ENCODE results near the gene WEE1. TPM values are rescaled to one million over a fixed set of nuclear protein-coding genes. Genes with fewer than 3 reads are reported as not detected.

Gene WEE1
- total and polyA plus RNA-seq, 2 donors (not counting 3 experiments of a cell fraction or from before 2014, with no cell fraction given) = 19.2 to 42.8 TPM

GRCh38 chr11:9615031-9615451 lies 41.6 kb downstream of the WEE1 start:
- dilution Hi-C loops (cut with MboI; ENCODE audit: extremely low pct_ligation_motif_present, low sequenced_read_pairs) (loop anchor here (25.0 kb wide), 1 partner anchor 122 kb away; no protein-coding TSS in a partner anchor), intact Hi-C loops (cut with micrococcal nuclease) (loop anchor here (2.0 kb wide), 1 partner anchor 710 kb away; no protein-coding TSS in a partner anchor)
- peak overlapping the region; percentile 98 for H3K9ac ChIP-seq (replicated peaks; ENCODE audit: extremely low read depth, insufficient read depth, low read length)
- FAIRE-seq (no peak), DNase-seq (ENCODE audit: low read depth, low spot score) (no peak)
- POLR2A ChIA-PET = no interaction called here
- TF ChIP-seq GATA2 (IDR thresholded peaks at IDR 0.05; ENCODE audit: insufficient read depth, insufficient read length, low read depth, low read length) (no peak), MAX (IDR thresholded peaks at IDR 0.05; ENCODE audit: insufficient read depth, insufficient read length) (no peak), POLR2A (IDR thresholded peaks at IDR 0.05; ENCODE audit: low read depth, low read length) (no peak), CTCF (IDR thresholded peaks at IDR 0.05; ENCODE audit: extremely low read depth in 1 of 2, insufficient read depth in 1 of 2, low read depth in 1 of 2, low read length in 2 of 2) (no peak)
- peak overlapping the region in 1 of 3 experiments; percentile 54 for H3K4me3 ChIP-seq (replicated peaks in 1 of 3; ENCODE audit: insufficient read depth in 1 of 3, low read depth in 1 of 3, low read length in 3 of 3)
- H3K36me3 ChIP-seq (ENCODE audit: control insufficient read depth in 2 of 2, extremely low read depth in 1 of 2, insufficient read depth in 2 of 2, low read length in 2 of 2) = no peaks in the 10 kb centered on the region
- no TSS peak for BruUV-seq (replicated peaks)
- H3K27me3 ChIP-seq (ENCODE audit: control insufficient read depth in 2 of 2, insufficient read depth in 2 of 2, low read length in 2 of 2) = no peaks in the 10 kb centered on the region
- peak overlapping the region; percentile 77 for H3K4me2 ChIP-seq (ENCODE audit: insufficient read depth, low read length)
- H4K20me1 ChIP-seq (replicated peaks; ENCODE audit: control insufficient read depth, extremely low read depth, insufficient read depth, low read length) = no peaks in the 10 kb centered on the region
- no peaks in the 10 kb centered on the region for H3K9me1 ChIP-seq (replicated peaks; ENCODE audit: control insufficient read depth, extremely low read depth, insufficient read depth, low read length)
- no peak overlapping the region for H2AFZ ChIP-seq (ENCODE audit: low read depth, low read length)
- CTCF ChIA-PET = no interaction called here
- H3K9me3 ChIP-seq (replicated peaks; ENCODE audit: control insufficient read depth, insufficient read depth, low read length) = no peaks in the 10 kb centered on the region
- no peaks in the 10 kb centered on the region for H3K79me2 ChIP-seq (ENCODE audit: control insufficient read depth, insufficient read depth, low read length)
- H3K4me1 ChIP-seq (ENCODE audit: control insufficient read depth, extremely low read depth, insufficient read depth, low read length) = peaks cover 36% of the 10 kb centered on the region
- peak overlapping the region; percentile 100 for H3K27ac ChIP-seq (ENCODE audit: insufficient read depth, low read depth, low read length)

GRCh38 chr11:9616042-9616675 lies 42.7 kb downstream of the WEE1 start:
- FAIRE-seq = no peak
- POLR2A ChIA-PET = no interaction called here
- H3K27ac ChIP-seq (ENCODE audit: insufficient read depth, low read depth, low read length) = no peak overlapping the region
- CTCF ChIA-PET = interaction anchor here (1.3 kb wide), 1 partner anchor 81 kb away, joined by 4 read pairs; no protein-coding TSS in a partner anchor
- no peaks in the 10 kb centered on the region for H3K9me3 ChIP-seq (replicated peaks; ENCODE audit: control insufficient read depth, insufficient read depth, low read length)
- no peaks in the 10 kb centered on the region for H3K27me3 ChIP-seq (ENCODE audit: control insufficient read depth in 2 of 2, insufficient read depth in 2 of 2, low read length in 2 of 2)
- H3K4me2 ChIP-seq (ENCODE audit: insufficient read depth, low read length) = no peak overlapping the region
- TF ChIP-seq MAX (IDR thresholded peaks at IDR 0.05; ENCODE audit: insufficient read depth, insufficient read length) (no peak), FOS (IDR thresholded peaks at IDR 0.05; ENCODE audit: borderline replicate concordance, insufficient read depth, low read length) (no peak), POLR2A (IDR thresholded peaks at IDR 0.05; ENCODE audit: low read depth, low read length) (no peak), POLR2AphosphoS5 (IDR thresholded peaks at IDR 0.05; ENCODE audit: insufficient read depth, low read depth, low read length) (no peak), MYC (IDR thresholded peaks at IDR 0.05; ENCODE audit: low read depth, low read length) (no peak), GATA2 (IDR thresholded peaks at IDR 0.05; ENCODE audit: insufficient read depth, insufficient read length, low read depth, low read length) (no peak), CTCF (IDR thresholded peaks at IDR 0.05; ENCODE audit: extremely low read depth in 1 of 2, insufficient read depth in 1 of 2, low read depth in 1 of 2, low read length in 2 of 2) (no peak), EZH2 (IDR thresholded peaks at IDR 0.05; ENCODE audit: borderline replicate concordance, low read depth, low read length, severe bottlenecking) (no peak)
- H3K4me3 ChIP-seq (replicated peaks in 1 of 3; ENCODE audit: insufficient read depth in 1 of 3, low read depth in 1 of 3, low read length in 3 of 3) = no peak overlapping the region
- no peak overlapping the region for H2AFZ ChIP-seq (ENCODE audit: low read depth, low read length)
- no peak overlapping the region for H3K9ac ChIP-seq (replicated peaks; ENCODE audit: extremely low read depth, insufficient read depth, low read length)
- no peaks in the 10 kb centered on the region for H3K79me2 ChIP-seq (ENCODE audit: control insufficient read depth, insufficient read depth, low read length)
- no peaks in the 10 kb centered on the region for H4K20me1 ChIP-seq (replicated peaks; ENCODE audit: control insufficient read depth, extremely low read depth, insufficient read depth, low read length)
- H3K9me1 ChIP-seq (replicated peaks; ENCODE audit: control insufficient read depth, extremely low read depth, insufficient read depth, low read length) = no peaks in the 10 kb centered on the region
- dilution Hi-C loops (cut with MboI; ENCODE audit: extremely low pct_ligation_motif_present, low sequenced_read_pairs) (loop anchor here (25.0 kb wide), 1 partner anchor 121 kb away; no protein-coding TSS in a partner anchor), intact Hi-C loops (cut with micrococcal nuclease) (no loop called here)
- peaks cover 36% of the 10 kb centered on the region for H3K4me1 ChIP-seq (ENCODE audit: control insufficient read depth, extremely low read depth, insufficient read depth, low read length)
- peak; percentile 12 for DNase-seq (ENCODE audit: low read depth, low spot score)
- no peaks in the 10 kb centered on the region for H3K36me3 ChIP-seq (ENCODE audit: control insufficient read depth in 2 of 2, extremely low read depth in 1 of 2, insufficient read depth in 2 of 2, low read length in 2 of 2)
- BruUV-seq (replicated peaks) = no TSS peak
